Measurements from ENCODE around the gene OSTF1. TPM values are rescaled to one million over a fixed set of nuclear protein-coding genes. Genes with fewer than 3 reads are reported as not detected.

OSTF1 gene
- total RNA-seq, 6 experiments from 2014 or later, result 57.9 to 71.6 (median 61.4) TPM

GRCh38 chr9:75138260-75139040 is 50.1 kb downstream of the OSTF1 start:
- Mint-ChIP-seq H3K27me3 (ENCODE audit: insufficient read depth) (no peaks in the 10 kb centered on the region; the same call in 1 of the 2 replicates), H3K27ac (no peak overlapping the region), H3K4me1 (ENCODE audit: low read depth) (no peaks in the 10 kb centered on the region; the same call in 1 of the 2 replicates), H3K4me3 (no peak overlapping the region), H3K36me3 (ENCODE audit: low read depth) (peaks cover 44% of the 10 kb centered on the region), H3K9me3 (no peaks in the 10 kb centered on the region)
- no peak for TF ChIP-seq CTCF (IDR thresholded peaks at IDR 0.05)
- no peak for DNase-seq

GRCh38 chr9:75139201-75139600 is 50.9 kb downstream of the OSTF1 start:
- Mint-ChIP-seq H3K4me3 (no peak overlapping the region), H3K9me3 (no peaks in the 10 kb centered on the region), H3K4me1 (ENCODE audit: low read depth) (no peaks in the 10 kb centered on the region; the same call in 1 of the 2 replicates), H3K27me3 (ENCODE audit: insufficient read depth) (no peaks in the 10 kb centered on the region; the same call in 1 of the 2 replicates), H3K36me3 (ENCODE audit: low read depth) (peaks cover 52% of the 10 kb centered on the region), H3K27ac (no peak overlapping the region)
- no peak for TF ChIP-seq CTCF (IDR thresholded peaks at IDR 0.05)
- DNase-seq, result no peak

- H3K4me3 Mint-ChIP-seq, result no peak overlapping the region
- no peak for DNase-seq
- H3K4me1 Mint-ChIP-seq (ENCODE audit: low read depth), result peaks cover under 1% of the 10 kb centered on the region; the same call in 1 of the 2 replicates
- peaks cover 52% of the 10 kb centered on the region for H3K36me3 Mint-ChIP-seq (ENCODE audit: low read depth)
- H3K27me3 Mint-ChIP-seq (ENCODE audit: insufficient read depth), result no peaks in the 10 kb centered on the region
- H3K27ac Mint-ChIP-seq, result no peak overlapping the region
- H3K9me3 Mint-ChIP-seq, result peaks cover 9% of the 10 kb centered on the region
- TF ChIP-seq CTCF (IDR thresholded peaks at IDR 0.05), result no peak
These were observed 51.9 kb downstream of the OSTF1 start for GRCh38 chr9:75140261-75140660.

GRCh38 chr9:75142202-75142601 is 53.9 kb downstream of the OSTF1 start:
- Mint-ChIP-seq H3K36me3 (ENCODE audit: low read depth) (peaks cover 39% of the 10 kb centered on the region), H3K9me3 (peaks cover 10% of the 10 kb centered on the region), H3K27ac (no peak overlapping the region), H3K4me3 (no peak overlapping the region), H3K27me3 (ENCODE audit: insufficient read depth) (peaks cover 1% of the 10 kb centered on the region; the same call in 1 of the 2 replicates), H3K4me1 (ENCODE audit: low read depth) (peaks cover 20% of the 10 kb centered on the region)
- no peak for DNase-seq
- TF ChIP-seq CTCF (IDR thresholded peaks at IDR 0.05), result no peak

GRCh38 chr9:75146229-75146628 is 57.9 kb downstream of the OSTF1 start:
- TF ChIP-seq CTCF (IDR thresholded peaks at IDR 0.05), result no peak
- peaks cover 47% of the 10 kb centered on the region for H3K4me1 Mint-ChIP-seq (ENCODE audit: low read depth)
- H3K27ac Mint-ChIP-seq, result peak overlapping the region; percentile 85
- peaks cover 10% of the 10 kb centered on the region for H3K9me3 Mint-ChIP-seq
- peaks cover 41% of the 10 kb centered on the region for H3K36me3 Mint-ChIP-seq (ENCODE audit: low read depth)
- H3K4me3 Mint-ChIP-seq, result peak overlapping the region; percentile 60
- peak; percentile 66 for DNase-seq
- peaks cover 1% of the 10 kb centered on the region; the same call in 1 of the 2 replicates for H3K27me3 Mint-ChIP-seq (ENCODE audit: insufficient read depth)
